MM.1S (cell line): ENCODE measurements around the gene WASL.

Source experiments
- DNase-seq: peaks from one replicate; pipeline ENCODE4 v3.0.0-alpha.2; 2015
- H2AFZ ChIP-seq: fragments of 300-600 bp; sonication (generic); 2 replicates; pipeline ENCODE4 v1.6.0; 2016; ENCODE audit warnings: antibody characterized with exemption, low read length
- H3F3A ChIP-seq: fragments of 300-600 bp; sonication (generic); 2 replicates; pipeline ENCODE4 v1.6.1; 2016; ENCODE audit warnings: mild to moderate bottlenecking, antibody characterized with exemption, low read length, moderate library complexity, mixed read lengths; ENCODE audit not compliant: insufficient read depth
- H3K27ac ChIP-seq: fragments of 300-600 bp; sonication (generic); 2 replicates; pipeline ENCODE4 v1.5.1; 2016; ENCODE audit warnings: mild to moderate bottlenecking, low read length
- H3K27me3 ChIP-seq: fragments of 300-600 bp; sonication (generic); replicated peaks from 2 replicates; pipeline ENCODE4 v1.6.0; 2016; ENCODE audit warnings: low read length; ENCODE audit not compliant: insufficient read depth
- H3K36me3 ChIP-seq: fragments of 300-600 bp; sonication (generic); replicated peaks from 2 replicates; pipeline ENCODE4 v1.6.1; 2016; ENCODE audit warnings: mild to moderate bottlenecking, low read length, mixed read lengths; ENCODE audit not compliant: insufficient read depth
- H3K4me1 ChIP-seq: fragments of 300-600 bp; sonication (generic); 2 replicates; pipeline ENCODE4 v1.6.1; 2016; ENCODE audit warnings: low read length, mixed read lengths
- H3K4me2 ChIP-seq: fragments of 300-600 bp; sonication (generic); 2 replicates; pipeline ENCODE4 v1.6.0; 2016; ENCODE audit warnings: low read depth, low read length
- H3K4me3 ChIP-seq: fragments of 300-600 bp; sonication (generic); 2 replicates; pipeline ENCODE4 v1.5.1; 2016; ENCODE audit warnings: low read length, mixed read lengths
- H3K79me2 ChIP-seq: fragments of 300-600 bp; sonication (generic); 2 replicates; pipeline ENCODE4 v1.6.1; 2016; ENCODE audit warnings: mixed run types, low read length, mixed read lengths
- H3K9ac ChIP-seq: fragments of 300-600 bp; sonication (generic); 2 replicates; pipeline ENCODE4 v1.6.1; 2016; ENCODE audit warnings: low read length, mixed read lengths
- H3K9me2 ChIP-seq: fragments of 300-600 bp; sonication (generic); replicated peaks from 2 replicates; pipeline ENCODE4 v1.6.1; 2016; ENCODE audit warnings: mild to moderate bottlenecking, low read length, mixed read lengths; ENCODE audit not compliant: insufficient read depth
- H3K9me3 ChIP-seq: fragments of 300-600 bp; sonication (generic); replicated peaks from 2 replicates; pipeline ENCODE4 v1.6.1; 2016; ENCODE audit warnings: mild to moderate bottlenecking, low read length, mixed read lengths; ENCODE audit not compliant: insufficient read depth
- H4K20me1 ChIP-seq: fragments of 300-600 bp; sonication (generic); 2 replicates; pipeline ENCODE4 v1.6.1; 2016; ENCODE audit warnings: mild to moderate bottlenecking, low read length, moderate library complexity, mixed read lengths; ENCODE audit not compliant: insufficient read depth
- EZH2 ChIP-seq: fragments of 300-600 bp; sonication (generic); optimal IDR thresholded peaks from 2 replicates; pipeline ENCODE3; 2017; ENCODE audit warnings: low read depth, mild to moderate bottlenecking, antibody characterized with exemption, low read length, mixed read lengths
- EZH2phosphoT487 ChIP-seq: fragments of 300-600 bp; sonication (generic); IDR thresholded peaks from 2 replicates; pipeline ENCODE4 v1.6.1; 2018; ENCODE audit warnings: antibody characterized with exemption, low read length
- TF ChIP-seq, protein P1 (sequence below): fragments of 300-600 bp; sonication (generic); IDR thresholded peaks from 2 replicates; pipeline ENCODE4 v1.5.1; 2016; ENCODE audit warnings: antibody characterized with exemption, low read length, mixed read lengths

The WASL gene

DNA sequence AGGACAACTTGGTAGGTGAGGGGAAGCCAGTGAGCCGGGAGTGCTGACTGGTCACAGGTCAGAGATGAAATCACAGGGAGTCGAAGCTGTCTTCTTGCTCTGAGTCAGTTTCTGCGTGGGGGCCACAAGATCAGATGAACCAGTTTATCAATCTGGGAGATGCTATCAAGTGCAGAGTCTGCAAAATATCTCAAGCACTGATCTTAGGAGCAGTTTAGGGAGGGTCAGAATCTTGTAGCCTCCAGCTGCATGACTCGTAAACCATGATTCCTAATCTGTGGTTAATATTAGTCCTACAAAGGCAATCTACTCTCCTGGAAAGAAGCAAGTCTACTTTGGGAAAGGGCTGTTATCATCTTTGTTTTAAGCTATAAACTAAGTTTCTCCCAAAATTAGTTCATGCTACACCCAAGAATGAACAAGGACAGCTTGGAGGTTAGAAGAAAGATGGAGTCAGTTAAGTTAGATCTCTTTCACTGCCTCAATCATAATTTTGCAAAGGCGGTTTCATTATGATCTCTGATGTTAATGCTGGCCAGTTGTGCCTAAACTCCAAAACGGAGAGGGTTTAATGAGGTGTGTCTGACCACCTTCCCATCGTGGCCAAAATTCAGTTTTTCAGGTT, 101.6 kb downstream of the WASL start:
- no peak for TF ChIP-seq EZH2
- TF ChIP-seq, protein P1, sequence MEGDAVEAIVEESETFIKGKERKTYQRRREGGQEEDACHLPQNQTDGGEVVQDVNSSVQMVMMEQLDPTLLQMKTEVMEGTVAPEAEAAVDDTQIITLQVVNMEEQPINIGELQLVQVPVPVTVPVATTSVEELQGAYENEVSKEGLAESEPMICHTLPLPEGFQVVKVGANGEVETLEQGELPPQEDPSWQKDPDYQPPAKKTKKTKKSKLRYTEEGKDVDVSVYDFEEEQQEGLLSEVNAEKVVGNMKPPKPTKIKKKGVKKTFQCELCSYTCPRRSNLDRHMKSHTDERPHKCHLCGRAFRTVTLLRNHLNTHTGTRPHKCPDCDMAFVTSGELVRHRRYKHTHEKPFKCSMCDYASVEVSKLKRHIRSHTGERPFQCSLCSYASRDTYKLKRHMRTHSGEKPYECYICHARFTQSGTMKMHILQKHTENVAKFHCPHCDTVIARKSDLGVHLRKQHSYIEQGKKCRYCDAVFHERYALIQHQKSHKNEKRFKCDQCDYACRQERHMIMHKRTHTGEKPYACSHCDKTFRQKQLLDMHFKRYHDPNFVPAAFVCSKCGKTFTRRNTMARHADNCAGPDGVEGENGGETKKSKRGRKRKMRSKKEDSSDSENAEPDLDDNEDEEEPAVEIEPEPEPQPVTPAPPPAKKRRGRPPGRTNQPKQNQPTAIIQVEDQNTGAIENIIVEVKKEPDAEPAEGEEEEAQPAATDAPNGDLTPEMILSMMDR, result no peak
- no peak for TF ChIP-seq EZH2phosphoT487
- no peaks in the 10 kb centered on the region for H3K9me2 ChIP-seq
- H3K4me1 ChIP-seq, result no peaks in the 10 kb centered on the region
- H4K20me1 ChIP-seq, result no peaks in the 10 kb centered on the region
- no peak overlapping the region for H2AFZ ChIP-seq
- no peak overlapping the region for H3K27ac ChIP-seq
- no peak overlapping the region for H3K9ac ChIP-seq
- no peak overlapping the region for H3K4me2 ChIP-seq
- H3K9me3 ChIP-seq, result no peaks in the 10 kb centered on the region
- no peaks in the 10 kb centered on the region for H3K36me3 ChIP-seq
- DNase-seq, result no peak
- no peak overlapping the region for H3K4me3 ChIP-seq
- H3K27me3 ChIP-seq, result no peaks in the 10 kb centered on the region
- H3F3A ChIP-seq, result no peaks in the 10 kb centered on the region
- no peaks in the 10 kb centered on the region for H3K79me2 ChIP-seq

DNA sequence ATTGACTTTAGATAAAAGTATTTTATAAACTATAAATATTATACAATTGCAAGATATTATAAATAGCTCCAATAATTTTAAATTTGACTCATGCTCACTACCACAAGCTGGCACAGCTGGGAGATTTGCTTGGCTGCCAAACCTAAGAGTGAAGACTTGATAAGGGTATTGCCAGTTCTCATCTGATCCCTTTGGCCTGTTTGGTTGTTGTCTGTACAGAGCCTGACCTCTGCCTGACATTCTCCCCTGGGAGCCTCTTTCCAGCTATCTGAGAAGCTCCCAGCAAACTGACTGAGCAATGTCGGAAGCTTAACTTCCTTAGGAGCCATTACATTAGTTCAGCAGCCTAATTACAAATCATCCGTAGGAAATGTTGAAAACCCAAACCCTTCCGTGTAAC, 103.3 kb downstream of the WASL start:
- Histone ChIP-seq H3K4me3 (no peak overlapping the region), H3K27ac (no peak overlapping the region)

DNA sequence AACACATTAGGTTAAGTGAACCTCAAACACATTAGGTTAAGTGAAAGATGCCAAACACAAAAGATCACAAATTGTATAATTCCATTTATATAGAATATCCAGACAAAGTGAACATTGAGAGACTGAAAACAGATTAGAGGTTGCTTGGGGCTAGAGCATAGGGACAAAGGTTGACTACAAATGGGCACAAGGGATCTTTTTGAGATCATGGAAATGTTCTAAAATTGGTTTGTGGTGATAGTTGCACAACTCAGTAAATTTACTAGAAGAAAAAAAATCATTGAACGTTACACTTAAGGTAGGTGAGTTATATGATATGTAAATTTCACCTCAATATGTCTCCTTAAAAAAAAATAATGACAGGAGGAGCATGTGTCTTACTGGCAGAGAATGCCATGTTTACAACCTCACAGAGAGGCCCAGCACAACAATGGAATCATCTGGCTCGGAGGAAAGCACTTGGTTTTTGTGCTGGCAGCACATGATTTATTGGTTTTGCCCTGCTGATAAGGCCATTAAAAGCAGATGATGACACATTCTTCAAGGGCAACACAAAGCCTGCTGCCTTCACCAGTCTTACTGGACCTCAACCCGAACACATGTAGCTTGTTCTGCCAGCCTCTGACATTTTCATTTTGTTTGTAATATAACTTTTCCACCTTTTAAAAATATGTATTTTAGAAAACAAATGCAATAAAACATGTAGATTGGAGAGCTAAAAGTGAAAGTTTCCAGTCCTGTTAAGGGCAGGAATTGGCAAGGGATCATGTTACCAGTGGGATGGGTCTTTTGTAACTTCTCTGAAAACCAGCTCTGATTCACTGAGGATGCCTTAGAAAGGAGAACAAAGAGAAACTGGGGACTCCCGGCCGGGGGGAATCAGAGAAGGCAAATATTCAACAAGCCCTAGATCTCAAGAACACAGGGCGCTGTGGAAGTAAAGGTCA, 105.0 kb downstream of the WASL start:
- no peaks in the 10 kb centered on the region for H3F3A ChIP-seq
- no peaks in the 10 kb centered on the region for H4K20me1 ChIP-seq
- H3K9ac ChIP-seq, result no peak overlapping the region
- H3K27ac ChIP-seq, result no peak overlapping the region
- H3K27me3 ChIP-seq, result no peaks in the 10 kb centered on the region
- H3K9me3 ChIP-seq, result no peaks in the 10 kb centered on the region
- H2AFZ ChIP-seq, result no peak overlapping the region
- no peaks in the 10 kb centered on the region for H3K4me1 ChIP-seq
- no peak for DNase-seq
- H3K9me2 ChIP-seq, result no peaks in the 10 kb centered on the region
- no peaks in the 10 kb centered on the region for H3K79me2 ChIP-seq
- H3K4me2 ChIP-seq, result no peak overlapping the region
- no peak overlapping the region for H3K4me3 ChIP-seq
- TF ChIP-seq EZH2, result no peak
- TF ChIP-seq, protein P1, result no peak
- no peak for TF ChIP-seq EZH2phosphoT487
- no peaks in the 10 kb centered on the region for H3K36me3 ChIP-seq

More for the DNA sequence above, 103.3 kb downstream of the WASL start:
- no peak overlapping the region for H3K9ac ChIP-seq
- H2AFZ ChIP-seq, result no peak overlapping the region
- H3K4me1 ChIP-seq, result no peaks in the 10 kb centered on the region
- no peak for DNase-seq
- no peaks in the 10 kb centered on the region for H3K36me3 ChIP-seq
- no peaks in the 10 kb centered on the region for H3K27me3 ChIP-seq
- H3K9me2 ChIP-seq, result no peaks in the 10 kb centered on the region
- H3F3A ChIP-seq, result no peaks in the 10 kb centered on the region
- H3K4me2 ChIP-seq, result no peak overlapping the region
- no peaks in the 10 kb centered on the region for H4K20me1 ChIP-seq
- TF ChIP-seq EZH2phosphoT487 (no peak), EZH2 (no peak)
- TF ChIP-seq, protein P1, result no peak
- no peaks in the 10 kb centered on the region for H3K9me3 ChIP-seq
- no peaks in the 10 kb centered on the region for H3K79me2 ChIP-seq
